Measurements from ENCODE around the gene ZAP70.

GRCh38 chr2:97720746-97721145 is 7.4 kb downstream of the ZAP70 start:
- TF ChIP-seq CTCF (conservative IDR thresholded peaks at IDR 0.05; ENCODE audit: low read length) (no peak), EZH2phosphoT487 (IDR thresholded peaks at IDR 0.05; ENCODE audit: borderline replicate concordance, low read depth, low read length) (no peak)

Measured in OCI-LY7 (cell line).